GM21447 (cell line): ENCODE data around the gene ARAP1.

ENCODE experiments used
- ATAC-seq: cut with Tn5 transposase; IDR thresholded peaks from one replicate; pipeline ENCODE4 v1.9.1; 2021; ENCODE audit not compliant: unreplicated experiment

ARAP1 gene

DNA sequence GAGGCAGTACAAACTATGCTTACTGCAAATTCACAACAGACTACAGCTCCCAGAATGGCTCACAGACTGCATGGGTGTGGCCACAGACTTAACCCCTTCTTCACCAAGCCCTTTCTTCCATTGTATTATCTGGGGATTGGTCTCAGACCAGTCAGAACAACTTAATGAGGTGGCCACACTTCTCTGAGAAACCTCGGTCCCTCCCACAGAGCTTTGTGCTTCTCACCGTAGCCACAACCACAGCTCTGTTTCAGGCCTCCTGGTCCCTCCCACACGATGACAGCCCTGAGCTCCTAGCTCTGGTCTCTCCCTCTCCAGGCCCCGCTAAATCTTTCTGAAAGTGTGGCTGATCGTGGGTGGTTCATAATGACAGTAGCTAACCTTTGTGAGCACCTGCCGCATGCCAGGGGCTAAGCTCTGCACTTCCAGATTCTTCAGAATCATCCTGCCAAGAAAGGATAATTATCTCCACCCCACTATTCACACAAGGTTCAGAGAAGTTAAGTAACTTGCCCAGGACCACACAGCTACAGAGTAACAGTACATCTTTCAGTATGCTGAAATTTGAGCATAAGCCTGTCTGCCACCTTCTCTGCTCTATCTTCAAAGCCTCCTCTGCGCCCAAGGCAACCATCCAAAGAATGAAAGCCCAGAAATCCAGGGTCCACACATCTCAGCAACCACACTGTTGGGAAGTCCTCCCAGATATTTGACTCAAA is 83.4 kb downstream of the ARAP1 start:
- ATAC-seq: no peak

DNA sequence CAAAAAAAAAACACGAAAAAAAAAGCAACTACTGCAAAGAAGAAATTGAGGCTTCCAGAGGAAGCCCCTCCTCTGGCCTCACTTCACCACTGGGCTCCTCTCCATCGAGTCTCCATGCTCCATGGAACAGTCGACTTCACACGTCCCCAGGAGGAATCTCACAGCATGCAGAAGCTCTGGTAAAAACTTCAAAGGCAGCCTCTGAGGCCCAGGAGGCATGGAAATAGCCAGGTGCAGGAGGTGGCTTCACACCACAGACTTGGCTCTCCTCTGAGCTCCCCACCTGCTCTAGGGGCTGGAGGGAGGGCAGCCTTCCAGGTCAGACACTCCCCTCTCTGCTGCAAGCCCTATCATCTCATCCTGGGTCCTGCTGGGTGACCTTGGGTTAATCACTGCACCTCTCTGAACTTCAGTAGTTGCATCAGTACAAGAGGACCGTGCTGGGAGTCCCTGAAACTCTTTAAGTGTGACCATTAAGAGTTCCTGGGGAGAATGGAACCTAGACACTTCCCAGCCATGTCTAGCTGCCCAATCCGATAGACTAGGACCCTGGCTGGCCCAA is 86.2 kb downstream of the ARAP1 start:
- no peak for ATAC-seq

DNA sequence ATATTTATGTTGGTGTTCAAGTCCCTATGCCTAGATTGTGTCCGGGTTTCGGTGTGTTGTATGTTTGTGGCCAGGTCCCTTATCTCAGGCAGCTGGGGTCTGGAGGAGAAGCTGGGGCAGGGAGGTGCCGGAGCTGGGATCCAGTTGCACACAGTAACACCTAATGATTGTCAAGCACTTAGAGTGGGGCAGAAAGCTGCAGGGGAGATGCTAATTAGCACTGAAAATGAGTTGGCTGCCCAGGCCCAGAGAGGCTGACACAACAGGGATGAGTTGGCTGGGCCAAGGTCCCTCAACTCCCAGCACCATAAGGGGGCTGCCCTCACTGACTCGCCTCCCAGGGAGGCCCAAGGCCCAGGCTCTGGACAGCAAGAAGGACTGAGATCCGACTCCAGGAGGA is 90.2 kb downstream of the ARAP1 start:
- no peak for ATAC-seq

- no peak for ATAC-seq
Measured at GRCh38 chr11:72661486-72661885, 90.7 kb downstream of the ARAP1 start.

GRCh38 chr11:72658989-72659640 is 93.1 kb downstream of the ARAP1 start:
- ATAC-seq: no peak

- no peak for ATAC-seq
Measured at GRCh38 chr11:72657411-72658100, 94.7 kb downstream of the ARAP1 start.

GRCh38 chr11:72655896-72656464 is 96.2 kb downstream of the ARAP1 start:
- ATAC-seq: no peak

DNA sequence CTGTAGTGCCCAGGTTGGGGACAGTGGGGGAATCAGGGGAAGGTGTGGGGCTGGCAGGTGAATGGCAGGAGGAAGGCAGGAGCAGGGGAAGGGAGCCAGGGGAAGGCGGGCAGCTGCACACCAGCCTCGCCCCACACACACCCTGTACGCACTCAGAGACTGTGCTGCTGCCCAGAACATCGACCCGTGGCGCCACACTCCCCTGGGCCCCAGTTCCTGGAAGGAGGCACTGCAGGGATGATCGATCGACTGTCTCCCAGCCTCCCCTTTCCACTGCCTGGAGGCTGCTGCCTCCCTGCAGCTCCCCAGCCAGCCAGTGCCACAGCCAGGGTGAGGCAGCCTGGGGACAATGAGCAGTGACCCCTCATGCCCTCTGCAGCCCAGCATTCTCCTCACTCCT is 97.2 kb downstream of the ARAP1 start:
- ATAC-seq: no peak

GRCh38 chr11:72653649-72654048 is 98.6 kb downstream of the ARAP1 start:
- ATAC-seq: no peak

DNA sequence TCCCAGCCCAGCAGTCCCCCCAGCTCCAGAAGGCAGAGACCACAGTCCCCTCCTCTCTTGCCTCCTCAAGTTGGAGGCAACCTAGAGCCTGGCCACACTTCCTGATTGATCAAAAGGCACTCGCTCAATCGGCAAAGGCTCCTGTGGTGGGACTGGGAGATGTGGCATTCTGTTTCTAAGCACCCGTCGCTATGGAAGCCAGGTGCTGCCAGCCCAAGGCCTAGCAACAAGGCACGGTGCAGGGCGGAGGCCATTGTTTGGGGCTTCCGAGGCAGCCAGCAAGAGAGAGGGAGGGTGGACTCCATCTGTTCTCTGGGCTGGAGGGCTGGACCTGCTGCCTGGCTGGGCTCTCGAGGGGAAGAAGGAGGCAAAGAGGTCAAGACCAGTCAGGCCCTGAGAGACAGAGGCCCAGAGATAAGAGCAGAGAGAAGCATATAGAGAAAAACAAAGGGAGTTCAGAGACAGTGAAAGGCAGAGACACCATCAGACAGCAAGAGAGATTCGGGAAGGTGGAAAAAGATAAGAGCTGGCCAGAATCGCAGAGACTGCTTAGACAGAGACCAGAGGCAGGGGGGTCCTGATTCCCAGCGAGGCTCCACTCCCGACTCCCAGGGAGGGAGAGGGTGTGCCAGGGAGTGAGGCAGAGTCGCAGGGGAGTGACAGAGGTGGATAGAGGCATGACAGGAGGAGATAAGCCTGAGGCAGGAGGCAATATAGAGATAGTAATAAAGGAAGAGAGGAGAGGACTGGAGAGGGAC is 99.2 kb downstream of the ARAP1 start:
- ATAC-seq: no peak

DNA sequence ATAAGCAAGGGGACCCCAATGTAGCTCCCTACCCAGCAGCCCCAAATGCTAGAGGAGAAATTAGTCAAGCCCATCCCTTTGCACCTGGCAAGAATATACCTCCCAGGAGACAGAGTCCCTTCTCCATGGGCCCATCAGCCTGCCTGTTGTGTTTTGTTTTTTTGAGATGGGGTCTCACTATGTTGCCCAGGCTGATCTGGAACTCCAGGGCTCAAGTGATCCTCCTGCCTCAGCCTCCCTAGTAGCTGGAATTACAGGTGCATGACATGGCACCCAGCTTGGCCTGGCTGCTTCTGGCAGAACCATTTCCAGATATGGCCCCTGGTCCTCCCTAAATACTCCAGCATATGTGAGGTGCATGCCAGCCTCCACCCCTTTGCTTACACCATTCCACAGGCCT is 100.1 kb downstream of the ARAP1 start:
- ATAC-seq: no peak

- no peak for ATAC-seq
Measured at GRCh38 chr11:72649215-72649976, 102.8 kb downstream of the ARAP1 start.

DNA sequence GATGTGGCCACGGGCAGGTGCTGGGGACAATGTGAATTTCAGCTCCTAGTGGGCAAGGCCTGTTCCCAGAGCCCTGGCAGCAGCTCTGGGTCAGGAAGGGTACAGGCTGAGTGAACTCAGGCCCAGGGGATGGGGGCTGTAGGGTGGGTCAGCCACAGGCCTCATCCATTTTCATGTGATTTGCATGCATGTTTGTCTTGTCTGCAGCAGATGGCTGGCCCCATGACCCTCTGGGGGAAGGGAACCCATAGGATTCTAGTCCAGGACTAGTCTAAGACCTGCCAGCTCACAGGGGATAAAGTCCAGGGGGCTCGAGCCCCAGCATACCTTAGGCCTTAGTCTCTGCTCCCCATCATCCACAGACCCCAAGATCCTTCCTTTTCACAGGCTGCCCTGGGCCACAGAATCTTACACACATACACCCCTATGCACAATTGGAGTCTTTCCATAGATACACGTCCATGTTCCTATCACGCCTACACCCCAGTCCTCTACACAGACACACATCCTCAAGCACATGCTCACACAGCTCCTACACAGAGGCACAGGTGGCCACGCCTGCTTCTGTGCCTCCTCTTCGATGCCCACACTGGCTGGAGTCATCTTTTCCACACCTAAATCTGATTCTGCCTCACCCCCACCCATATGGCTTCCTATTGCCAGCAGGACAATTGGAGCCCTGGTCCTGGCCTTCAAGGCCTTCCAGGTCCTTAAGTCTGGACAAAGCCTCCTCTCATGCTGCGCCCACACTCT is 103.6 kb downstream of the ARAP1 start:
- no peak for ATAC-seq

DNA sequence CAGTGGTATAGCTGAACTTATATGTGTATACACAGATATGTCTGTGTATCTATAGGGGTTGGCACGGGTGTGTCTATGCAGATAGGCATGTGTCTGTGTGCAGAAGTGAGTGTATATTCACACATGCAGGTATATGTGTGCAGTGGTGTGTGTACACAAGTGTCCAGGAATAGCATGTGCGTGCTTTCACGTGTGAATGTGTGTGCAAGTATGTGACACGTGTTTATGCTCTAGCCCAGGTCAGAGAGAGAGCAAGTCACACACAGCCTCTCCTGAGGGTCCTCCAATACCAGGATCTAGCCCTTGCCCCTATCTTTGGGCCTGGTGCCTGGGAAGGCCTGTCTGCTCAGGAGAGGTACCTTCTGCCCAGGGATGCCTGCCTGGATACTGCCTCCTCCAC is 104.3 kb downstream of the ARAP1 start:
- no peak for ATAC-seq

DNA sequence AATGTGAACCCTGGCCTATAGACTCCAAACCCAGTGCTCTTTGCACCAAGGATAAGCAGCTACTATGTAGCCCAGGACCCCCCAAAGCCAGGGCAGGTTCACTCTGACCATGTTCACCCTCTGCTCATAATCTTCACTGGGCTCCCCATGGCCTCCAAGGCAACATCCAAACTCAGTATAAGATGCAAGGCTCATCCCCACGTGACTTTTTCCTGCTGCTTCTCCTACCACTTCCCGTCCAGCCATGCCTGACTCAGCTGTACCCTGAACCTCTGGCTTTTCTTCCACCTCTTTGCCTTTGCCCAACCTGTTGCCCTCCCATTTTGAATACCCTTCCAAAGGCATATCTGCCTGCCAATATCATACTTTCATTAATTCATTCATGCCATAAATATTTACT is 105.7 kb downstream of the ARAP1 start:
- ATAC-seq: no peak

DNA sequence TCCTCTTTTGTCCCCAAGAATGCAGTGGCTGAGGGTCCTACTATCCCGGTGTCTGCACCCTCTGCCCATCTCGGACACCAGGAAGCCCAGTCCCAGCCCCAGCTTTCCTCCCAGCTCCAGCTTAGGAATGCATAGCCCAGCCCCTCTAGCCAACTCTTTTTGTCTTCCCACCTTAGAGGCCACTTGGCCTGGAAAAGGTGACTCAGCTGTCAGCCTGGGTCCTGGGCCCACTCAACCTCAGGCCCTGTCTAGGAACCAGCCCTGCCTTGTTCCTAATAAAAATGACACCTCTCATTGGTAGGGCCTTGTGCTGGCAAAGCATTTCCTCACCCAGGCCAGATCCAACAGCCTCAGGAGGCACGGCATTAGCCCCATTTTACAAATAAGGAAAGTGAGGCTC is 106.2 kb downstream of the ARAP1 start:
- no peak for ATAC-seq

DNA sequence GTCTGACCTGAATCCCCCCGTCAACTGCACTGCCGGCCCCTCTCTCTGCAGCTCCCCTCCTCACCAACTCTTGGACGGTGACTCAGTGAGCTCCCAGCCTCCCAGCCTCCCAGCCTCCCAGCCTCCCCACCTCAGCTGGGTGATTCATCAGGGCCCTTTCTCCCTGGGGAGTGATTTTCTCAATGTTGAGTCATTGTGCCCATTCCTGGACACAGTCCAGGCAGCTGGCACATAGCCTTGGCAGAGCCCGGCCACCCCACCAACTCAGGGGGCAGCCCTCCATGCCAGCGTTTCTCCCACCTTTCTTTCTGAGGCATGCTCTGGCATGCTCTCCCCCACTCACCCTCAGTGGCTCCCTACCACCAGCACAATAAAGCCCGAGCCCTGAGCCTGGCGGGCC is 108.7 kb downstream of the ARAP1 start:
- ATAC-seq: no peak

- ATAC-seq: no peak
Measured at GRCh38 chr11:72642884-72643522, 109.2 kb downstream of the ARAP1 start.
